Dermis microvascular lymphatic vessel endothelial cell (primary cell): ENCODE results near the gene MRPL10. TPM values are rescaled to one million over a fixed set of nuclear protein-coding genes. Genes with fewer than 3 reads are reported as not detected.

Source experiments
- DNase-seq, 2 donors: peaks; one replicate each; pipeline versions ENCODE4 v3.0.0 to v3.0.0-alpha.2; 2010; ENCODE audit warnings: low read depth in 2 of 2
- total RNA-seq: library from RNA; depleted of rRNA; stranded (reverse); fragments of >200 nt; gene quantifications from 2 replicates; pipeline ENCODE4 v1.2.1, GENCODE V29; 2014

The MRPL10 gene
- total RNA-seq, 1 donor from 2014 or later: 16.3 TPM

GRCh38 chr17:47840001-47840741 lies 8.8 kb upstream of the MRPL10 start:
- DNase-seq: no peak

GRCh38 chr17:47839071-47839470 lies 7.7 kb upstream of the MRPL10 start:
- no peak for DNase-seq

- no peak for DNase-seq
These were observed 7.3 kb upstream of the MRPL10 start for GRCh38 chr17:47838636-47839035.

- DNase-seq: no peak
These were observed 6.2 kb upstream of the MRPL10 start for GRCh38 chr17:47837401-47838039.

- DNase-seq: no peak
These were observed 5.3 kb upstream of the MRPL10 start for GRCh38 chr17:47836601-47837000.

- peak in 1 of 2 donors; percentile 33 for DNase-seq
These were observed 3.4 kb upstream of the MRPL10 start for GRCh38 chr17:47834756-47835155.

- no peak for DNase-seq
These were observed 590 bp upstream of the MRPL10 start for GRCh38 chr17:47831934-47832327.

- DNase-seq: no peak
These were observed 842 bp downstream of the MRPL10 start for GRCh38 chr17:47830396-47831002.

- DNase-seq: no peak
These were observed 1.5 kb downstream of the MRPL10 start for GRCh38 chr17:47829870-47830269.

- no peak for DNase-seq
These were observed 7.8 kb downstream of the MRPL10 start for GRCh38 chr17:47823519-47823918.

- DNase-seq: no peak
These were observed 8.6 kb downstream of the MRPL10 start for GRCh38 chr17:47822785-47823184.

GRCh38 chr17:47821424-47822391 lies 9.6 kb downstream of the MRPL10 start, which contains the start of gene OSBPL7:
Gene OSBPL7 (minus strand): TSS chr17:47821794. CDS start chr17:47820278, 1,516 bp downstream.
- peak; percentile 65 to 93 for DNase-seq

GRCh38 chr17:47821031-47821423 lies 10.3 kb downstream of the MRPL10 start:
- DNase-seq: no peak

GRCh38 chr17:47820033-47820789 lies 11.1 kb downstream of the MRPL10 start:
- DNase-seq: no peak

GRCh38 chr17:47819475-47819874 lies 11.9 kb downstream of the MRPL10 start:
- DNase-seq: no peak

GRCh38 chr17:47818002-47818695 lies 13.2 kb downstream of the MRPL10 start:
- DNase-seq: no peak

- DNase-seq: no peak
These were observed 14.4 kb downstream of the MRPL10 start for GRCh38 chr17:47816947-47817346.

GRCh38 chr17:47816111-47816735 lies 15.1 kb downstream of the MRPL10 start:
- DNase-seq: no peak

- DNase-seq: no peak
These were observed 16.0 kb downstream of the MRPL10 start for GRCh38 chr17:47815106-47815918.
